T-helper 1 cell treated with Interleukin-12 subunit alpha and Interleukin-12 subunit beta and Interleukin-4 antibody, amounts not matched to agents 30 ng/mL and 1 ng/mL, for 36 hours (primary cell): ENCODE measurements around the gene PRSS53. TPM values are rescaled to one million over a fixed set of nuclear protein-coding genes. Genes with fewer than 3 reads are reported as not detected.
"Not testable (repeated sequence)": the region's sequence is repeated elsewhere in the genome, so short reads cannot be mapped to it uniquely, and the experiment has no call there.

Experiments used
- intact Hi-C: fragments of 100-400 bp; cut with micrococcal nuclease; formaldehyde crosslinking; loops from one replicate; pipeline ENCODE4 v1.15.1; 2024
- total RNA-seq: library from RNA; stranded (reverse); gene quantifications from 2 replicates; pipeline ENCODE4 v1.2.3, GENCODE V29; 2022

The PRSS53 gene
- total RNA-seq, 1 donor from 2014 or later: 4.1 TPM

DNA sequence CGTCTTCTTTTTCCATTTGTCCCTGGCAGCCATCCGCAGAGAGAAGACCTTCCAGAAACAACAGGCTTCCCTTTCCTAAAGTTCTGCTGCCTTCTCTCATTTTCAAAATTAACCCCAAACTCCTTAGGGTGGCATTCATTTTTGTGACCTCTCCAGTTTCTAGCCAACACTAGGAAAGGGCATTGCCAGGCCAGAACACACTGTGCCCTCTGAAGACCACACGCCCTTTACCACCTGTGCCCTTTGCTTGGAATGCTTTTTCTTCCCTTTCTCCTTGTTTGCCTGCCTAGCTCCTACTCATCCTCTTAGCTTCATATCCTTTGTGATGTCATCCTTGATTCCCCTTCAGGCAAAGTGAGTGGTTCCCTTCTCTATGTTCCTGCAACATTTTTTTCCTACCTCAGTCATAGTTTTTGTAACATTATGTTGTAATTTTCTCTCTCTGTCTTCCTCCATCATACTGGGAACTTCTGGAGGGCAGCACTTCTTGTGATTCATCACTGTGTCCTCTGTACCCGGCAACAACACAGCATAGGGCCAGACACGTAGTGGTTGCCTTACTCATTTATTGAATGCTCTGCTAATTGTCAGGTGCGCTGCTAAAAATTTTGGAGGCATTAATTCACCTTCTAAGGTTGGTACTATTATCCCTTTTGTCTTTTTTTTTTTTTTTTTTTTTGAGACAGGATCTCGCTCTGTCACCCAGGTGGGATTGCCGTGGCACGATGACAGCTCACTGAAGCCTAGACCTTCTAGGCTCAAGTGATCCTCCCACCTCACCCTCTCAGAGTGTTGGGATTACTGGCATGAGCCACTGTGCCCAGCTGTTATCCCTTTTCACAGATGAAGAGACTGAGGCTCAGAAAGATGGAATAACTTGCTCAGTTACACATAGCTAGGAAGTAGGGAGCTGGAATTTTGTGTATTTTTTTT is 29.7 kb upstream of the PRSS53 start:
- intact Hi-C loops: loop anchor here (1.0 to 10.0 kb wide), 3 partner anchors 121 to 756 kb away; partner anchors contain the start of gene ZNF267

DNA sequence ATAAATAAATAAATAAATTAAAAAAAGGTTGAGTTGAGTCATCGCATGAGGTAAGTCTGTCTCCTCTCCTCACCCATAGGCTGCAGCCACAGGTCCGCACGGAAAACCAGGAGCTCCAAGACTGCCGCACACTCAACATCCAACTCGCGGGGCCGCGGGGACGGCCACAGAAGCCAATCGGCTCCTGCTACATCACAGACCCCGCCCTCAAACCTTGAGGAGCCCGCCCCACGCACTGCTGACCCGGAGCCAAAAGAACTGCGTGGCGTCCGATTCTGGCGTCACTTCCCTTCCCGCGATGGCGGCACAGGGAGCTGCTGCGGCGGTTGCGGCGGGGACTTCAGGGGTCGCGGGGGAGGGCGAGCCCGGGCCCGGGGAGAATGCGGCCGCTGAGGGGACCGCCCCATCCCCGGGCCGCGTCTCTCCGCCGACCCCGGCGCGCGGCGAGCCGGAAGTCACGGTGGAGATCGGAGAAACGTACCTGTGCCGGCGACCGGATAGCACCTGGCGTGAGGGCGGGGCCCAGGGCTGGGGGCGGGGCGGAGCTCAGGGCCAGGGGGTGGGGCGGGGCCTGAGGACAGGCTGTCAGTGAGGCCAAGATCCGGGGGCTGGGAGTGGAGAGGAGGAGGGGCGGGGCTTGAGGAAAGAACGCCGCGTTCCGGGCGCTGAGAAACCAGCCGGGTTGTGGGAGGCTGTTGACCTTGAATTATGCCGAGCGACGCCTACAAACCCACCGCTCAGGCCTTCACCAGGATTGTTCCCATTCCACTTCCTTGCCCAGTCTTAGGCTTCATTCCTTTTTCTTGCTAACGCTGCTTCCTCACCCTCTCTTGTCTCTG is 28.9 kb upstream of the PRSS53 start, which contains the start of gene KAT8:
Gene KAT8, plus strand, starts transcription at position 281 of the 839 bp plus-strand sequence. Its CDS starts 18 bp downstream, at position 299.
- intact Hi-C loops: loop anchor here (1.0 to 10.0 kb wide), 12 partner anchors 23 to 757 kb away; partner anchors contain the start of genes SETD1A, STX4, VKORC1 and ZNF267

DNA sequence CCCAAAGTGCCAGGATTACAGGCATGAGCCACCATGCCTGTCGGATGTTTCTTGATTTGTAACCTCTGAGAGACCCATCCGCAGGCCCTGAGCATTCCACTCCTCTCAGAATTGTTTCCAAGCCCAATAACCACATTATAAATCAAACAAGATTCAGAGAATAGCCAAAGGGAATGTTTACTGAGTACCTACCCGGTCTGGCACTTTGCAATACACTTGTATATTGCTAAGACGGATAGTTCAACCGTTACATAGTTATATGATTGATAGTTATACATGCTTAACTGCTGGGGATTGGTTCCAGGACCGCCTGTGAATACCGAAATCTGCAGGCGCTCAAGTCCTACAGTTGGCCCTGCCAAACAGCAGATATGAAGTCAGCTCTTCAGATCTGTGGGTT is 25.7 kb upstream of the PRSS53 start:
- intact Hi-C loops: loop anchor here (10.0 kb wide), 1 partner anchor 760 kb away; the partner anchor contains the start of gene ZNF267

DNA sequence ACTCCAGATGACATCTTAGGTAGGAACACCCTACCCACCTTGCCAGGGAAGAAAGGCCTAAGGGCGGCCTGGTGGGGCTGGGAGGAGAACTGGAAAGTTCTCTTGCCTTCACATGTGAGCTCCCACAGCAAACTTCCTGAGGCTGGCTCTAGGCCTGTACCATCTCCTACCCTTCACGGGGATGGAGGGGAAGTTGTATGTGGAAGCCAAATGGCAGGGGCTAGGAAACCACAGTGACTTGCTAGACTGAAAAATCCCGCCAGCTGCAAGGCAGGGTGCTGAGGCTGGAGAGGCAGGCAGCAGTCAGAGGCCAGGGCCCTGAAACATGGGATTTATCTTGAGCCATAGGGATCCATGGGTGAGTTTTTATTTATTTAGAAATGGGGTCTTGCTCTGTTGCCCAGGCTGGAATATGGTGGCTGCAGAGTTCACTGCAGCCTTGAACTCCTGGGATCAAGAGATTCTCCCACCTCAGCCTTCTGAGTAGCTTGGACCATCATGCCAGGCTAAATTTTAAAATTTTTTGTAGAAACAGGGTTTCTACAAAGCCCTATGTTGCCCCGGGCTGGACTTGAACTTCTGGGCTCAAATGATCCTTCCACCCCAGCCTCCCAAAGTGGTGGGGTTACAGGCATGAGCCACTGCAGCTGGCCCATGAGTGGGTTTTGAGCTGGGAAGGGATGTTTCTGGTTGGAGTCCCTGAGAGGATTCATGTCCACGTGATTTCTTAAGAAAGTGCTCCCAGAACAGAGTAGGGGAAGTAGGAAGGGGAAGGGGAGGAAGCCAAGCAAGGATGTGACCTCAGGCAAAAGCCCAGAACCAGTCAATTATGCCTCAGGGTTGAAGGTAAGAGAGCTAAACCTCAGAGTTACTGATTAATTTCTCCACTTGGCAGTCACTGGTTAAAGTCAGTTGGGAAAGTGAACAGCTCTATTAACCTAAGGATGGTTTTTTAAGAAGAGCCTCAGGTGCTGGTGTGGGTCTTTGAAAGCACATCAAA is 24.7 kb upstream of the PRSS53 start:
- intact Hi-C loops: loop anchor here (10.0 kb wide), 1 partner anchor 761 kb away; the partner anchor contains the start of gene ZNF267

DNA sequence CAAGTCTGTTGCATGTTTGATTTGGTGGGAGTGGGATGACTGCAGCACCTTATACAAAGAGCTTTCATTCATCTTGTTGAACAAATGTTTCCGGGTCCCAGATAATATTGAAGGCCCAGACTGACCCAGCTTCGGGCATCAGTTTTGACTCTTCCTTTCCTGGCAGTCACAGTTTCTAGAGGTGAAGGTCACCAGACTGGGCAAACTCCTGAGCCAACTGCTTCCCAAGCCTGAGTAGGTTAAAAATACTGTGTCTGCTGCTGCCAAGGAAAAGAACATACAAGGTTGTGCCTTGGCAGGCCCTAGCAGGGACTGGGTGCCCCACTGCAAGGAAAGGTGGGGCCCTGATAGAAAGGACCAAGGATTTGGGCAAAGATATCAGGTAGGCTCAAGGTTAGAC is 24.0 kb upstream of the PRSS53 start:
- intact Hi-C loops: loop anchor here (10.0 kb wide), 1 partner anchor 762 kb away; the partner anchor contains the start of gene ZNF267

DNA sequence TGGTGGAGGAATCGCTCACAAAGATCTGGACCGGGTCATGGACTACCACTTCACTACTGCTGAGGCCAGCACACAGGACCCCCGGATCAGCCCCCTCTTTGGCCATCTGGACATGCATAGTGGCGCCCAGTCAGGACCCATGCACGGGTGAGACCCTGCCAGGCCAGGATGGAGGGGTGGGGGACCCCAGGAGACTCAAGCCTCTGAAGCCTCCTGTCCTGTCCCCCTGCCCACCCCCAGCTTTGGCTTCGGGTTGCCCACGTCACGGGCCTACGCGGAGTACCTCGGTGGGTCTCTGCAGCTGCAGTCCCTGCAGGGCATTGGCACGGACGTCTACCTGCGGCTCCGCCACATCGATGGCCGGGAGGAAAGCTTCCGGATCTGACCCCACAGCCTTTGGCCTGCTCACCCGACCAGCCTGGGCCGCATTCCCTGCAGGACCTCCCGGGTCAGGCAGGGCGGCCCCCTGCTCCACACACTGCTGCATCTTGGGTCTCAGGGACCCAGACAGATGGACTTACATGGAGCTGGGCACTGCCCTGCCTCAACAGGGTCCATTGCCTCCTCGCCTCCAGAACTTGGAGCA is 23.2 kb upstream of the PRSS53 start:
- intact Hi-C loops: loop anchor here (10.0 kb wide), 1 partner anchor 763 kb away; the partner anchor contains the start of gene ZNF267

DNA sequence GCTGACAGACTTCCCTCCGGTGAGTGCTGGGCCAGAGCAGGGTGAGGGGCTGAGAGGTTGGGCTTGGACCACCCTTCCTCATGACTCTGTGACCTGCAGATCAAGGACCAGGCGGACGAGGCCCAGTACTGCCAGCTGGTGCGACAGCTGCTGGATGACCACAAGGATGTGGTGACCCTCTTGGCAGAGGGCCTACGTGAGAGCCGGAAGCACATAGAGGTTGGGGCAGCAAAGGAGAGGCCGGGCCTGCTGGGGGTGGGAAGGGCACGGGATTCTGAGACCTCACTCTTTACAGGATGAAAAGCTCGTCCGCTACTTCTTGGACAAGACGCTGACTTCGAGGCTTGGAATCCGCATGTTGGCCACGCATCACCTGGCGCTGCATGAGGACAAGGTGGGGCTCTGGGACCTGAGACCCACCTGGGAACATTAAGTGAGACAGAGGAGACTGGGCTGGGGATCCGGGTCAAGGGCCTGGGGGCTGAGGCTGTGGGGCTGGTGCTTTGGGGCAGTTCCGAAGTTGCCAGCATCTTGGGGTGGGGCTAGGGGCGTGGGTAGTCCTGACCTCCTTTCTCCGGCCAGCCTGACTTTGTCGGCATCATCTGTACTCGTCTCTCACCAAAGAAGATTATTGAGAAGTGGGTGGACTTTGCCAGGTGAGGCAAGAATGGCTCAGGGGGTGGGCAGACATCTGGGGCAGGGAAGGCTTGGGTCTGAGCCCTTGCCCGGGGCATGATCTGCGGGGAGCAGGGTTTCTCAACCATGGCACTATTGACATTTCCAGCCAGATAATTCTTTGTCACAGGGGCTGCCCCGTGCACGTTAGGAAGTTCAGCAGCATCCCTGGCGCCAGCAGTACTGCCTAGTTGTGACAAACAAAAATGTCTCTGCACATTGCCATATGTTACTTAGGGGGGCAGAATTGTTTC is 21.6 kb upstream of the PRSS53 start:
- intact Hi-C loops: loop anchor here (10.0 kb wide), 1 partner anchor 764 kb away; the partner anchor contains the start of gene ZNF267

DNA sequence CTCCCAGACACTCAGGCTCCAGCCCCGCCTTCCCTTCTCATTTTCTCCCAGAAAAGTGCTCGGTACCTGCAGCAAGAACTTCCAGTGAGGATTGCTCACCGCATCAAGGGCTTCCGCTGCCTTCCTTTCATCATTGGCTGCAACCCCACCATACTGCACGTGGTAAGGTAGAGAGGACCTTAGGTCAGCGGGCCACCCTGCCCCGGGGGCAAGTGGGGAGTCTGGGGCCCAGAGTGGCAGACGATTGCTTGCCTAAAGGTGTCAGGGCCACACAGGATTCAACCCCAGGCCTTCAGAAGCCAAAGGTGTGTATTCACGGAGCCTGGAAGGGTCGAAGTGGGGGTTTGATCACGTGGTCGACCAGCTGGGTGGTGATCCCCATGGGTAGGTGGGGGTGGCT is 20.9 kb upstream of the PRSS53 start:
- intact Hi-C loops: loop anchor here (2.0 to 10.0 kb wide), 5 partner anchors 15 to 765 kb away; partner anchors contain the start of genes ARMC5, SETD1A, VKORC1 and ZNF267

DNA sequence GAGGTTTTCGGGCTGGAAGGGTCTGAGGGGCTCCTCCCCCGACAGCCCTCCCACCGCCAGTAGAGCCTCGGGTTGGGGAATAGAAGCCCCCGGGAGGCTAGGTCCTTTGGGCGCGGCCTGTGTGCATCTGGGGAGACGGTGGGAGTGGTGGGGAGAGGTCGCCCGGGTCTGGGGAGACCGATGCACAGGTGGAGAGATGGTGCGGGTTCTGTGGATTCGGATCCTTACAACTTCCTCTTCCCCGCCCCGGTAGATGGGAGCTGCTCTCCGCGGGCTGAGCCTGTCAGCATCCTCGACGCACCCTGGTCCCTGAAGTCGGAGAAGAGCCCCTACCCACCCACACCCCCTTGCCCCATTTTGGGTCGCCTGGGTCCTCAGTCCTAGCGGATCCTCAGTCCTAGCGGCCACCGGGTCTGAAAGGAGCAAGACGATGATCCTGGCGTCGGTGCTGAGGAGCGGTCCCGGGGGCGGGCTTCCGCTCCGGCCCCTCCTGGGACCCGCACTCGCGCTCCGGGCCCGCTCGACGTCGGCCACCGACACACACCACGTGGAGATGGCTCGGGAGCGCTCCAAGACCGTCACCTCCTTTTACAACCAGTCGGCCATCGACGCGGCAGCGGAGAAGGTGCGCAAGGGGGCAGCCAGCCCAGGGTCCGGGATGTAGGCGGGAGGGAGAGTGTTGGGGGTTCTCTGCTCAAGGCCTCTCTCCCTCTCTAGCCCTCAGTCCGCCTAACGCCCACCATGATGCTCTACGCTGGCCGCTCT is 20.2 kb upstream of the PRSS53 start:
- intact Hi-C loops: loop anchor here (2.0 kb wide), 4 partner anchors 14 to 350 kb away; partner anchors contain the start of genes ARMC5, SETD1A and VKORC1

DNA sequence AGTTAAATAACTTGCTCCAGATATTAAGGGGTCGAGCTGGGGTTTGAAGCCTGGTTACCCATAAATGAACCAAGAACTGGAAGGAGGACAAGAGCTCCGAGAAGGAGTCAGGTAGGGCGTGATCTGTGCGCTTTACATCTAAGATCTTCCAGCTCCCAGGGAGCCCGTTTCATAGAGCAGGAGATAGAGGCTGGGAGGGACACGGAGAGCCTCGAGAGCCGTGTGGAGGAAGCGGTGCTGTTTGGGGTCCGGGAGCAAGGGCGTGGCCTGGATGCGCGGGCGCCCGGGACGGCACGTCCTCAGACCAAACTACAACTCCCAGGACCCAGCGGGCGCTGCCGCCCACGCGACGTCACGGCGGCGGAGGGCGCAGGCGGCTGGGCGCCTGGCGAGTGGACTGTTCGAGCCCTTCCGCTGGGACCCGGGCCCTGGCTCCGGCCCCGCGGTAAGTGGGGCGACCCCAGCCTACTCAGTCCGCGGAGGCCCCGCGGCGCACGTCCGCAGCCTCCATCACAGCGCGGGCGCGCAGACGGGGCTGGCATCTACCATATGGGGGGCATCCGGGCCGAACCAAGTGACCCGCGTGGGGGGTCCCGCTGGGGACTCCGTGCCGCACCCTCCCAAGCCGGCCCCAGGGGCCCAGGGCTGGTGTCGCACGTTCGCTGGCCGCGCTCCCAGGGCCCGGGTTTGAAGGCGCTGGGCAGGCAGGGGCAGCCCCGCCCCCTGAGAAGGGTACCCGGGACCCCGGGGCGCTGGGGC is 19.5 kb upstream of the PRSS53 start, which contains the start of gene BCKDK:
Gene BCKDK, plus strand, starts transcription at position 352 of the 759 bp plus-strand sequence. CDS start 838 bp downstream, outside the sequence.
- intact Hi-C loops: loop anchor here (2.0 kb wide), 4 partner anchors 13 to 351 kb away; partner anchors contain the start of genes ARMC5, SETD1A and VKORC1

DNA sequence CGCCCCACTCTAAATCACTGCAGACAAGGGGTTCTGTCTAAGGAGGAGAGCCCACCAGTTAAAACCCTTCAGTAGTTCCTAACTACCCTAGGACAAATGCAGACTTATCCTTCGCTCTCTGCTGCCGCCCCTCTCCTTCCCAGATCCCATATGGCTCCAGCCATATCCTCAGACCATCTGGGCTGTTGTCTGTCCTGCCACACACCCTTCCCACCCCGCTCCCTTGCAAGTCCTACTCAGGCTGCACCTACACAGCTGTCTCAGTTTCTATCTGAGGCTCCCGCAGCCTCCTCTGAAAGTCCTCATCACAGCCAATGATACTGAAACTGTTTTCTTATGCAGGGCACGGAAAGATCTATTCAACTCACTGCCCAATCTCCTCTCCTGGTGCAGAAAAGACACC is 18.7 kb upstream of the PRSS53 start:
- intact Hi-C loops: no loop called here

DNA sequence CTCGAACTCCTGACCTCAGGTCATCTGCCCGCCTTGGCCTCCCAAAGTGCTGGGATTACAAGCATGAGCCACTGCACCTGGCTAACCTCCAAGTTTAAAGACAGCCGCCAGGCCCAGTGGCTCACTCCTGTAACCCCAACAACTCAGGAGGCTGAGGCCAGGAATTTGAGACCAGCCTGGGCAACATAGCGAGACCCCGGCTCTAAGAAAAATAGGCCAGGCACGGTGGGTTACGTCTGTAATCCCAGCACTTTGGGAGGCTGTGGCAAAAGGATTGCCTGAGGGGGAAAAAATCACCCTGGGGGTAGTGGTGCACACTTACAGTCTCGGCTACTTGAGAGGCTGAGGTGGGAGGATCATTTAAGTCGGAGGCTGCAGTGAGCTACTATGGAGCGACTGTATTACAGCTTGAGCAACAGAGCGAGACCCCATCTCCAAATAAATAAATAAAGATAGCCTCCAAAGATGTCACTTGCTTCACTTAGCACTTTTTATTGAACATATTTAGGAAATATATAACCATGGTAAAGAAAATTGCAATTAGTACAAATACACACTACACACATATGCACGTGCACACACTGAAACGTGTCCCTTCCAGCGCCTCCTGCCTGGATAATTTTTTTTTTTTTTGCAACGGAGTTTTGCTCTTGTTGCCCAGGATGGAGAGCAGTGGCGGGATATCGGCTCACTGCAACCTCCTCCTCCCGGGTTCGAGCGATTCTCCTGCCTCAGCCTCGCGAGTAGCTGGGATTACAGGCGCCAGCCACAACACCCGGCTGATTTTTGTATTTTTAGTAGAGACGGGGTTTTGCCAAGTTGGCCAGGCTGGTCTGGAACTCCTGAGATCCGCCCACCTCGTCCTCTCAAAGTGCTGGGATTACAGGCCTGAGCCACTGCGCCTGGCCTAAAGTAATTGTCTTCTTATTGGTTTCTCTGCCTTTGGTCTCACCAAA is 18.0 kb upstream of the PRSS53 start:
- intact Hi-C loops: no loop called here

DNA sequence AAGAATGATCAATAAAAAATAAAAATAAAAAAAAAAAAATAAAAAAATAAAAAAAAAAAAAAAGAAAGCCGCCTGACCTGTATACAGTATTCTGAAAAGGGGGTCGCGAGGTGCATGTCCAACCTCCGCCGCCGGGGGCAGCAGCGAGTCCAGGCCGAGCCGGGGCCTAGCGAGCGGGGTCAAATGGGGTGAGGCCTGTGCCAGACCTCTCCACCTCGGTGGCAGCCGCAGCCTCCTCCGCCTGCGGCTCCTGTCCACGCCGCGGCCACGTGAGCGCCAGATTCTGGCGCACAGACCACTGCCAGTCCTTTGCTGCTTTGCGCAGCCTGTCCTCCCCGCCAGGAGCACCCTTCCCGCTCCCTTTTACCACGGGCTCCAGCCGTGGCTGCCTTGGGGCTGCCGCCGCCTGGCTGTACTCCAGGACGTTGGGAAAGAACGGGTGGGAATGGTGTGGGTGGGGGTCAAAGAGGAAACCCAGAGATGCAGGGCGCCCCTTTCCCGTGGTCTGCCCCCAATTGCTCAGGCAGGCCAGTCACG is 17.0 kb upstream of the PRSS53 start:
- intact Hi-C loops: no loop called here

DNA sequence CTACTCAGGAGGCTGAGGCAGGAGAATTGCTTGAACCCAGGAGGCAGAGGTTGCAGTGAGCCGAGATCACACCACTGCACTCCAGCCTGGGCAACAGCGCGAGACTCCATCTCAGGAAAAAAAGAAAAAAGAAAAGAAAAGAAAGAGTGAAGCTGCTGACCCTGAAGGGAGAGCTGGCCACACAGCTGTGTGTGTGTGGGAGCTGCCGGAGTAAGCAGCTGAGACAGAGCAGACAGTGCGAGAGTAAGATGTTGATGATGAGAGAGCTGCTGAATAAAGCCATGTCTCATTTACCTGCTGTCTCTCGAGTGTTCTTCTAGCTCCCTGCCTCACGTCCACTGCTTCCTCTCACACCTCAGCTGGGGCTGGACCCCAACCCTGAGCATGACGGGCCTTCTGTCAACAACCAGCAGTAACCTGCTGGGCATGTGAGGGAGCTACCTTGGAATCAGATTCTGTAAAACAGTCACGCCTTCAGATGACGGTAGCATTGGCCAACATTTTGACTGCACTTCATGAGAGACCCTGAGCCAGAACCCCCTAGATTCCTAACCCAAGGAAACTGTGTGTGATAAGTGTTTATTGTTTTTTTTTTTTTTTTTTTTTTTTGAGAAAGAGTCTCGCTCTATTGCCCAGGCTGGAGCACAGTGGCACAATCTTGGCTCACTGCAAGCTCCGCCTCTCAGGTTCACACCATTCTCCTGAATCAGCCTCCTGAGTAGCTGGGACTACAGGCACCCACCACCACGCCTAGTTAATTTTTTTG is 12.3 kb upstream of the PRSS53 start:
- intact Hi-C loops: not testable (repeated sequence)
